Hepatocyte (in vitro differentiated cells): Measurements from ENCODE around the gene OTOA.

Experiments
- CTCF ChIP-seq: fragments of 200-600 bp; sonication (generic); IDR thresholded peaks from 2 replicates; pipeline ENCODE4 v1.5.1; 2016; ENCODE audit warnings: antibody characterized with exemption, mild to moderate bottlenecking; ENCODE audit not compliant: poor library complexity
- EZH2 ChIP-seq: fragments of 200-600 bp; sonication (generic); IDR thresholded peaks from 2 replicates; pipeline ENCODE4 v1.6.1; 2016; ENCODE audit warnings: antibody characterized with exemption, mild to moderate bottlenecking, borderline replicate concordance
- EZH2phosphoT487 ChIP-seq: fragments of 200-600 bp; sonication (generic); IDR thresholded peaks from one replicate; pipeline ENCODE4 v1.6.1; 2018; ENCODE audit warnings: antibody characterized with exemption, mild to moderate bottlenecking, low read depth, moderate library complexity; ENCODE audit not compliant: unreplicated experiment, severe bottlenecking

GRCh38 chr16:21722771-21723455, 59.1 kb downstream of the OTOA start:
- TF ChIP-seq CTCF (no peak), EZH2 (no peak), EZH2phosphoT487 (no peak)
